ENCODE measurements around the gene FGFR3.

FGFR3 gene

GRCh38 chr4:1759818-1760223 is 33.3 kb upstream of the FGFR3 start:
- Histone ChIP-seq H3K4me3 (ENCODE audit: low read length) (no peak overlapping the region), H3K36me3 (ENCODE audit: insufficient read depth, low read length) (no peaks in the 10 kb centered on the region), H2AFZ (ENCODE audit: low read depth, low read length) (no peak overlapping the region), H3K4me1 (ENCODE audit: insufficient read depth, low read length) (peaks cover 46% of the 10 kb centered on the region), H3K27me3 (ENCODE audit: insufficient read depth, low read length) (no peaks in the 10 kb centered on the region), H3K9me3 (ENCODE audit: low read length) (no peaks in the 10 kb centered on the region)

- Histone ChIP-seq H3K4me3 (ENCODE audit: low read length) (no peak overlapping the region), H3K27me3 (ENCODE audit: insufficient read depth, low read length) (no peaks in the 10 kb centered on the region), H2AFZ (ENCODE audit: low read depth, low read length) (no peak overlapping the region)
These were observed 32.5 kb upstream of the FGFR3 start for GRCh38 chr4:1760521-1761071.

GRCh38 chr4:1761130-1761689 is 31.9 kb upstream of the FGFR3 start:
- H3K27me3 ChIP-seq (ENCODE audit: insufficient read depth, low read length): no peaks in the 10 kb centered on the region

More at GRCh38 chr4:1760521-1761071, 32.5 kb upstream of the FGFR3 start:
- H3K4me1 ChIP-seq (ENCODE audit: insufficient read depth, low read length): peaks cover 51% of the 10 kb centered on the region
- no peaks in the 10 kb centered on the region for H3K9me3 ChIP-seq (ENCODE audit: low read length)
- H3K36me3 ChIP-seq (ENCODE audit: insufficient read depth, low read length): no peaks in the 10 kb centered on the region

GRCh38 chr4:1762264-1763010 is 30.7 kb upstream of the FGFR3 start:
- Histone ChIP-seq H3K4me3 (ENCODE audit: low read length) (no peak overlapping the region), H3K4me1 (ENCODE audit: insufficient read depth, low read length) (peaks cover 59% of the 10 kb centered on the region), H2AFZ (ENCODE audit: low read depth, low read length) (no peak overlapping the region), H3K9me3 (ENCODE audit: low read length) (no peaks in the 10 kb centered on the region), H3K36me3 (ENCODE audit: insufficient read depth, low read length) (no peaks in the 10 kb centered on the region), H3K27me3 (ENCODE audit: insufficient read depth, low read length) (no peaks in the 10 kb centered on the region)

More at GRCh38 chr4:1761130-1761689, 31.9 kb upstream of the FGFR3 start:
- Histone ChIP-seq H3K4me1 (ENCODE audit: insufficient read depth, low read length) (peaks cover 57% of the 10 kb centered on the region), H2AFZ (ENCODE audit: low read depth, low read length) (no peak overlapping the region), H3K4me3 (ENCODE audit: low read length) (no peak overlapping the region), H3K9me3 (ENCODE audit: low read length) (no peaks in the 10 kb centered on the region), H3K36me3 (ENCODE audit: insufficient read depth, low read length) (no peaks in the 10 kb centered on the region)

GRCh38 chr4:1763070-1763549 is 30.0 kb upstream of the FGFR3 start:
- Histone ChIP-seq H3K4me3 (ENCODE audit: low read length) (no peak overlapping the region), H3K9me3 (ENCODE audit: low read length) (no peaks in the 10 kb centered on the region), H3K27me3 (ENCODE audit: insufficient read depth, low read length) (no peaks in the 10 kb centered on the region), H3K4me1 (ENCODE audit: insufficient read depth, low read length) (peaks cover 57% of the 10 kb centered on the region), H3K36me3 (ENCODE audit: insufficient read depth, low read length) (no peaks in the 10 kb centered on the region), H2AFZ (ENCODE audit: low read depth, low read length) (no peak overlapping the region)

- no peaks in the 10 kb centered on the region for H3K27me3 ChIP-seq (ENCODE audit: insufficient read depth, low read length)
- H3K9me3 ChIP-seq (ENCODE audit: low read length): no peaks in the 10 kb centered on the region
- no peaks in the 10 kb centered on the region for H3K36me3 ChIP-seq (ENCODE audit: insufficient read depth, low read length)
- no peak overlapping the region for H3K4me3 ChIP-seq (ENCODE audit: low read length)
- peaks cover 57% of the 10 kb centered on the region for H3K4me1 ChIP-seq (ENCODE audit: insufficient read depth, low read length)
- no peak overlapping the region for H2AFZ ChIP-seq (ENCODE audit: low read depth, low read length)
These were observed 29.5 kb upstream of the FGFR3 start for GRCh38 chr4:1763550-1764080.

- Histone ChIP-seq H3K4me1 (ENCODE audit: insufficient read depth, low read length) (peaks cover 61% of the 10 kb centered on the region), H3K36me3 (ENCODE audit: insufficient read depth, low read length) (no peaks in the 10 kb centered on the region), H3K4me3 (ENCODE audit: low read length) (no peak overlapping the region), H2AFZ (ENCODE audit: low read depth, low read length) (no peak overlapping the region), H3K27me3 (ENCODE audit: insufficient read depth, low read length) (no peaks in the 10 kb centered on the region), H3K9me3 (ENCODE audit: low read length) (no peaks in the 10 kb centered on the region)
These were observed 28.4 kb upstream of the FGFR3 start for GRCh38 chr4:1764670-1765069.

- no peak overlapping the region for H3K4me3 ChIP-seq (ENCODE audit: low read length)
- peaks cover 58% of the 10 kb centered on the region for H3K4me1 ChIP-seq (ENCODE audit: insufficient read depth, low read length)
These were observed 27.6 kb upstream of the FGFR3 start for GRCh38 chr4:1765409-1766072.

GRCh38 chr4:1766106-1767060 is 26.7 kb upstream of the FGFR3 start:
- H3K4me3 ChIP-seq (ENCODE audit: low read length): peak overlapping the region; percentile 13
- no peak overlapping the region for H2AFZ ChIP-seq (ENCODE audit: low read depth, low read length)
- no peaks in the 10 kb centered on the region for H3K27me3 ChIP-seq (ENCODE audit: insufficient read depth, low read length)
- H3K4me1 ChIP-seq (ENCODE audit: insufficient read depth, low read length): peaks cover 61% of the 10 kb centered on the region
- no peaks in the 10 kb centered on the region for H3K9me3 ChIP-seq (ENCODE audit: low read length)
- H3K36me3 ChIP-seq (ENCODE audit: insufficient read depth, low read length): no peaks in the 10 kb centered on the region

More at GRCh38 chr4:1765409-1766072, 27.6 kb upstream of the FGFR3 start:
- no peaks in the 10 kb centered on the region for H3K9me3 ChIP-seq (ENCODE audit: low read length)
- H3K27me3 ChIP-seq (ENCODE audit: insufficient read depth, low read length): no peaks in the 10 kb centered on the region
- H2AFZ ChIP-seq (ENCODE audit: low read depth, low read length): no peak overlapping the region
- H3K36me3 ChIP-seq (ENCODE audit: insufficient read depth, low read length): no peaks in the 10 kb centered on the region

GRCh38 chr4:1767061-1767769 is 25.9 kb upstream of the FGFR3 start:
- peak overlapping the region; percentile 35 for H3K4me3 ChIP-seq (ENCODE audit: low read length)
- no peaks in the 10 kb centered on the region for H3K36me3 ChIP-seq (ENCODE audit: insufficient read depth, low read length)
- H3K27me3 ChIP-seq (ENCODE audit: insufficient read depth, low read length): no peaks in the 10 kb centered on the region
- H3K4me1 ChIP-seq (ENCODE audit: insufficient read depth, low read length): peaks cover 69% of the 10 kb centered on the region
- H3K9me3 ChIP-seq (ENCODE audit: low read length): no peaks in the 10 kb centered on the region
- no peak overlapping the region for H2AFZ ChIP-seq (ENCODE audit: low read depth, low read length)

GRCh38 chr4:1767770-1768366 is 25.2 kb upstream of the FGFR3 start:
- Histone ChIP-seq H3K4me1 (ENCODE audit: insufficient read depth, low read length) (peaks cover 70% of the 10 kb centered on the region), H2AFZ (ENCODE audit: low read depth, low read length) (no peak overlapping the region), H3K27me3 (ENCODE audit: insufficient read depth, low read length) (no peaks in the 10 kb centered on the region), H3K4me3 (ENCODE audit: low read length) (peak overlapping the region; percentile 35), H3K36me3 (ENCODE audit: insufficient read depth, low read length) (no peaks in the 10 kb centered on the region), H3K9me3 (ENCODE audit: low read length) (no peaks in the 10 kb centered on the region)
